B cell (primary cell): ENCODE results near the gene RPTOR. TPM values are rescaled to one million over a fixed set of nuclear protein-coding genes. Genes with fewer than 3 reads are reported as not detected.

Source experiments
- ATAC-seq: fragments of 200-7000 bp; cut with Tn5 transposase; one replicate; pipeline ENCODE4 v1.10.0; 2021; ENCODE audit warnings: low read depth, mild to moderate bottlenecking, moderate number of reproducible peaks, moderate library complexity
- CTCF ChIA-PET: fragments of 350-600 bp; sonication (Branson Sonifier 250); formaldehyde crosslinking; loops from one replicate; lab custom pipeline; 2021; ENCODE audit warnings: antibody characterized with exemption, inconsistent platforms; lab: Charles Lee
- POLR2A ChIA-PET: fragments of 350-600 bp; sonication (Branson Sonifier 250); formaldehyde crosslinking; loops from one replicate; lab custom pipeline; 2021; ENCODE audit warnings: antibody characterized with exemption; lab: Charles Lee
- DNase-seq: peaks from one replicate; pipeline ENCODE4 v3.0.0; 2013
- H2AFZ ChIP-seq: 2 replicates; pipeline ENCODE4 v1.6.1; 2012; ENCODE audit warnings: mild to moderate bottlenecking, low read depth, low read length; ENCODE audit not compliant: insufficient read depth, poor library complexity, severe bottlenecking
- H3K27ac ChIP-seq, 2 donors: 1 replicate in 1 of 2; 2 replicates in 1 of 2; pipeline ENCODE4 v1.5.1; 2012 to 2013; ENCODE audit warnings: low read length in 2 of 2, mild to moderate bottlenecking in 2 of 2, moderate library complexity in 1 of 2
- H3K27me3 ChIP-seq, 4 experiments: fragments of 200-600 bp in 1 of 4; sonication (generic) in 1 of 4; replicated peaks in 1 of 4; 1 replicate in 2 of 4; 2 replicates in 2 of 4; pipeline versions ENCODE4 v1.6.1 to v1.7.0; 2013 to 2016; ENCODE audit warnings: low read length in 3 of 4, mild to moderate bottlenecking in 2 of 4, mixed read lengths in 1 of 4, moderate library complexity in 1 of 4; ENCODE audit not compliant: insufficient read depth in 4 of 4, control insufficient read depth in 3 of 4; ENCODE audit errors: control extremely low read depth in 1 of 4
- H3K36me3 ChIP-seq, 2 experiments: replicated peaks in 1 of 2; 1 replicate in 1 of 2; 2 replicates in 1 of 2; pipeline versions ENCODE4 v1.6.1 to v1.7.1; 2013; ENCODE audit warnings: low read length in 1 of 2; ENCODE audit not compliant: insufficient read depth in 2 of 2, control insufficient read depth in 1 of 2; ENCODE audit errors: control extremely low read depth in 1 of 2, extremely low read depth in 1 of 2
- H3K4me1 ChIP-seq, 2 donors: fragments of 200-600 bp in 1 of 2; sonication (generic) in 1 of 2; 1 replicate in 1 of 2; 2 replicates in 1 of 2; pipeline versions ENCODE4 v1.5.1 to v1.6.1; 2013 to 2017; ENCODE audit warnings: low read length in 2 of 2; ENCODE audit not compliant: control insufficient read depth in 2 of 2, insufficient read depth in 2 of 2
- H3K4me2 ChIP-seq: replicated peaks from 2 replicates; pipeline ENCODE3; 2012; ENCODE audit warnings: mild to moderate bottlenecking, low read depth, low read length; ENCODE audit not compliant: poor library complexity, severe bottlenecking
- H3K4me3 ChIP-seq, 5 experiments: fragments of 200-600 bp in 1 of 5; sonication (generic) in 1 of 5; 1 replicate in 3 of 5; 2 replicates in 2 of 5; pipeline versions ENCODE4 v1.5.1 to v1.7.0; 2011 to 2016; ENCODE audit warnings: low read length in 4 of 5, mild to moderate bottlenecking in 4 of 5, low read depth in 2 of 5, control low read depth in 1 of 5, moderate library complexity in 1 of 5; ENCODE audit not compliant: insufficient read depth in 1 of 5; ENCODE audit errors: control extremely low read depth in 1 of 5, extremely low read depth in 1 of 5
- H3K79me2 ChIP-seq: fragments of 200-600 bp; sonication (generic); one replicate; pipeline ENCODE4 v1.6.0; 2016; ENCODE audit warnings: low read length; ENCODE audit not compliant: control insufficient read depth, insufficient read depth
- H3K9ac ChIP-seq: fragments of 200-600 bp; sonication (generic); 2 replicates; pipeline ENCODE4 v1.6.1; 2017; ENCODE audit warnings: mild to moderate bottlenecking, low read length, moderate library complexity
- H3K9me3 ChIP-seq, 3 donors: one replicate each; pipeline versions ENCODE4 v1.6.1 to v1.7.1; 2013; ENCODE audit warnings: low read length in 2 of 3; ENCODE audit not compliant: control insufficient read depth in 2 of 3, insufficient read depth in 1 of 3; ENCODE audit errors: control extremely low read depth in 1 of 3
- H4K20me1 ChIP-seq: 2 replicates; pipeline ENCODE4 v1.6.0; 2012; ENCODE audit warnings: mild to moderate bottlenecking, low read length; ENCODE audit not compliant: insufficient read depth, control insufficient read depth, poor library complexity, severe bottlenecking
- H3K27ac Mint-ChIP-seq: one replicate; pipeline ENCODE4 v1.8.0; 2021; ENCODE audit warnings: mixed read lengths
- H3K27me3 Mint-ChIP-seq: one replicate; pipeline ENCODE4 v1.8.0; 2021; ENCODE audit warnings: mixed read lengths
- H3K4me1 Mint-ChIP-seq: one replicate; pipeline ENCODE4 v1.8.0; 2021; ENCODE audit warnings: mixed read lengths
- H3K4me3 Mint-ChIP-seq: one replicate; pipeline ENCODE4 v1.8.0; 2021; ENCODE audit warnings: mixed read lengths
- H3K9me3 Mint-ChIP-seq: one replicate; pipeline ENCODE4 v1.8.0; 2022; ENCODE audit warnings: mixed read lengths; ENCODE audit not compliant: insufficient read depth
- EZH2 ChIP-seq: IDR thresholded peaks from 2 replicates; pipeline ENCODE4 v1.6.1; 2012; ENCODE audit warnings: borderline replicate concordance, low read depth, mild to moderate bottlenecking, moderate library complexity, low read length; ENCODE audit not compliant: insufficient read depth, poor library complexity, severe bottlenecking
- WGBS: methylation state at CpG from one replicate; pipeline ENCODE4 v1.1.5; 2013; ENCODE audit warnings: missing lambda C conversion rate; ENCODE audit not compliant: insufficient coverage; 5-methylcytosine and 5-hydroxymethylcytosine counted together
- intact Hi-C: fragments of 100-400 bp; cut with micrococcal nuclease; formaldehyde crosslinking; loops from one replicate; pipeline ENCODE4 v1.10.0; 2022
- polyA plus RNA-seq: library from polyadenylated mRNA; depleted of rRNA; stranded (reverse); fragments of >200 nt; gene quantifications from 2 replicates; pipeline ENCODE4 v1.2.3, GENCODE V29; 2012
- total RNA-seq, 2 donors: library from RNA; stranded (reverse); fragments of 120-200 nt in 1 of 2; gene quantifications; 1 replicate in 1 of 2; 2 replicates in 1 of 2; pipeline versions ENCODE4 v1.2.3 to v1.2.4, GENCODE V29; 2013 to 2022
- TF ChIP-seq, protein P1 (sequence below): fragments of 200-600 bp; IDR thresholded peaks from one replicate; pipeline ENCODE4 v1.8.0; 2022; ENCODE audit warnings: antibody characterized with exemption, mild to moderate bottlenecking

RPTOR gene
- total and polyA plus RNA-seq, 2 donors (not counting 1 experiment from before 2014, with no cell fraction given) = 13.4 to 58.8 TPM

DNA sequence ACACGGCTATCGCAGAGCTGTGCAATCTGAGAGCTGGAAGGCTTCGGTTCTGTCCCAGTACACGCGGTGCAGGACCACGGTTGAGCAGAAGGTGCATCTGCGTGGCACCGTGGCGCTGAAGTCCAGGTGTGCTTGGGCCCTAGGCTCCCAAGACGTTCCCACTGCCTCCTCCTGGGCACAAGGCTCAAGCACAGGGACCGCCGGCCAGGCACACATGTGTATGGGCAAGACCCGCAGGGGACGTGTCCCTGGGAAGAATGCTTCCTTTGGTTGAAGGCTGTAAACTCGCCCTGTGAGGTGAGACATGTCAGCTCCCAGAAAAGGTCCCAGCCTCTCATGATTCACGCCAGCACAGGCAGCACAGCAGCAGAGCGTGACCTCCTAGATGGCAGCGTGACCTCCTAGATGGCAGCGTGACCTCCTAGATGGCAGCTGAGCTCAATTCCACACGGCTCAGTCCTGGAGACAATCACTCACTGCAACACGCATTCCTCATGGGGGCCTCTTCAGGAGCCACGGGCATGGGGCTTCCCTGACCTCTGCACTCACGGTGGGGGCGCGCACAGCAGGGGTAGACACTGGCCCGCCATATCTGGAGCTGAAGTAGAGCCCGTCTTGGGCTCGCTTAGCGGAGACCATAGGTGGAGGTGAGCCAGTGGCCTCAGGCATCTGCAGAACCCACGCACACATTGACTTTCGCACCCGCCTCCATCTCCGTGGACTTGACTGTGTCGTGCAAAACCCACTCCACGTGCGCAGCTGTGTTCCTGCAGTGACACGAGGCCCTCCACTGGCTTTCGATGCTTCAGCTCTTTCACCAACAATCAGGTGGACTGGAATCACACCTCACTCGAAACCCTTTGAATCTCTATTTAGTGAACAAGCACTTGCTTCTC, 362.0 kb downstream of the RPTOR start:
- CTCF ChIA-PET = no interaction called here
- no peak for ATAC-seq

DNA sequence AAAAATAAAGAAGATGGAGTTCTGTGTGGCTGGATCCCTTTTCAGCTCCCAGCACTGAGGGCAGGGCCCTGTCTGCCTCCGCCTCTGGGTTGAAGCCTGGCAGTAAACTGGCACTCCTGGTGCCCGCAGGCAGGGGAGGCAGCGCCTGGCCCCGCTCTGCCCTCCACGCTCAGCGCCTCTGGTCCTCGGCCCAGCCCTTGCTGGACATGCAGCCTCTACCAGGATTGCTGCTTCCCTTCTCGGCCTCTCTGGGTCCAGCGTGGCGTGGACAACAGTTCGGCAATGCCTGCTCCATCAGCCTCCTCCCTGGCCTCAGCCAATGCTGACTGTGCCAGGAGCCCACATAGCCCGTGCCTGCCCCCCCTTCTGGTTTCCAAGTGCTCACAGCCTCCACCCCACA, 362.6 kb downstream of the RPTOR start:
- H3K27me3 Mint-ChIP-seq = no peaks in the 10 kb centered on the region
- POLR2A ChIA-PET = no interaction called here
- no peak overlapping the region for H3K4me3 Mint-ChIP-seq
- peaks cover 0 to 13% (median 5%) of the 10 kb centered on the region in 3 donors for H3K9me3 ChIP-seq
- CTCF ChIA-PET = no interaction called here
- DNase-seq (no peak), ATAC-seq (no peak)
- no peak overlapping the region for H2AFZ ChIP-seq
- H3K36me3 ChIP-seq = peaks cover 0 to 19% of the 10 kb centered on the region in 2 experiments
- TF ChIP-seq, protein P1, sequence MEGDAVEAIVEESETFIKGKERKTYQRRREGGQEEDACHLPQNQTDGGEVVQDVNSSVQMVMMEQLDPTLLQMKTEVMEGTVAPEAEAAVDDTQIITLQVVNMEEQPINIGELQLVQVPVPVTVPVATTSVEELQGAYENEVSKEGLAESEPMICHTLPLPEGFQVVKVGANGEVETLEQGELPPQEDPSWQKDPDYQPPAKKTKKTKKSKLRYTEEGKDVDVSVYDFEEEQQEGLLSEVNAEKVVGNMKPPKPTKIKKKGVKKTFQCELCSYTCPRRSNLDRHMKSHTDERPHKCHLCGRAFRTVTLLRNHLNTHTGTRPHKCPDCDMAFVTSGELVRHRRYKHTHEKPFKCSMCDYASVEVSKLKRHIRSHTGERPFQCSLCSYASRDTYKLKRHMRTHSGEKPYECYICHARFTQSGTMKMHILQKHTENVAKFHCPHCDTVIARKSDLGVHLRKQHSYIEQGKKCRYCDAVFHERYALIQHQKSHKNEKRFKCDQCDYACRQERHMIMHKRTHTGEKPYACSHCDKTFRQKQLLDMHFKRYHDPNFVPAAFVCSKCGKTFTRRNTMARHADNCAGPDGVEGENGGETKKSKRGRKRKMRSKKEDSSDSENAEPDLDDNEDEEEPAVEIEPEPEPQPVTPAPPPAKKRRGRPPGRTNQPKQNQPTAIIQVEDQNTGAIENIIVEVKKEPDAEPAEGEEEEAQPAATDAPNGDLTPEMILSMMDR = no peak
- TF ChIP-seq EZH2 = no peak
- H3K4me3 ChIP-seq = no peak overlapping the region
- intact Hi-C loops = no loop called here
- WGBS = 96% methylated on average over 12 of the region's 12 CpGs
- H3K4me1 Mint-ChIP-seq = peaks cover 34% of the 10 kb centered on the region
- H3K79me2 ChIP-seq = peaks cover 7% of the 10 kb centered on the region
- H3K27ac Mint-ChIP-seq = peak overlapping the region; percentile 28
- H3K4me1 ChIP-seq = peaks cover 35 to 43% of the 10 kb centered on the region in 2 donors
- no peak overlapping the region for H3K4me2 ChIP-seq
- no peaks in the 10 kb centered on the region for H4K20me1 ChIP-seq
- H3K27ac ChIP-seq = no peak overlapping the region
- H3K27me3 ChIP-seq = no peaks in the 10 kb centered on the region
- H3K9ac ChIP-seq = no peak overlapping the region
- H3K9me3 Mint-ChIP-seq = peaks cover 2% of the 10 kb centered on the region

More for the DNA sequence above, 362.0 kb downstream of the RPTOR start:
- no peak for DNase-seq
- peaks cover 2% of the 10 kb centered on the region for H3K9me3 Mint-ChIP-seq
- Histone ChIP-seq H3K9ac (no peak overlapping the region), H2AFZ (no peak overlapping the region), H3K4me2 (no peak overlapping the region), H3K9me3 (peaks cover 0 to 13% (median 5%) of the 10 kb centered on the region in 3 donors), H3K4me3 (no peak overlapping the region), H3K4me1 (peaks cover 37 to 43% of the 10 kb centered on the region in 2 donors), H3K27me3 (no peaks in the 10 kb centered on the region), H3K79me2 (peaks cover 7% of the 10 kb centered on the region), H4K20me1 (no peaks in the 10 kb centered on the region), H3K36me3 (peaks cover 0 to 19% of the 10 kb centered on the region in 2 experiments), H3K27ac (no peak overlapping the region)
- H3K27ac Mint-ChIP-seq = no peak overlapping the region
- H3K27me3 Mint-ChIP-seq = no peaks in the 10 kb centered on the region
- no peak overlapping the region for H3K4me3 Mint-ChIP-seq
- intact Hi-C loops = no loop called here
- TF ChIP-seq EZH2 = no peak
- TF ChIP-seq, protein P1 = no peak
- WGBS = 97% methylated on average over 38 of the region's 39 CpGs
- H3K4me1 Mint-ChIP-seq = peaks cover 34% of the 10 kb centered on the region
- POLR2A ChIA-PET = no interaction called here
